GM12878 (cell line): ENCODE measurements around the gene TMEM14A.

Experiments used
- CTCF ChIP-seq, 3 experiments: IDR thresholded peaks in 2 of 3; conservative IDR thresholded peaks in 1 of 3; 2 replicates each; pipeline ENCODE4 v1.5.1; 2011; ENCODE audit warnings: low read depth in 3 of 3, low read length in 3 of 3, mild to moderate bottlenecking in 3 of 3, control low read depth in 2 of 3, moderate library complexity in 2 of 3, inconsistent platforms in 1 of 3, mixed read lengths in 1 of 3; ENCODE audit not compliant: control insufficient read depth in 2 of 3, insufficient read depth in 1 of 3; ENCODE audit errors: extremely low read depth in 1 of 3
- EP300 ChIP-seq, 2 experiments: fragments of 150-350 bp in 1 of 2; IDR thresholded peaks; 2 replicates each; pipeline ENCODE4 v1.6.1; 2011 to 2012; ENCODE audit warnings: low read depth in 2 of 2, low read length in 2 of 2, borderline replicate concordance in 1 of 2, improper control_type of control experiment in 1 of 2, inconsistent platforms in 1 of 2; ENCODE audit not compliant: control insufficient read depth in 1 of 2
- MAX ChIP-seq: IDR thresholded peaks from 2 replicates; pipeline ENCODE4 v1.6.1; 2012; ENCODE audit warnings: low read depth, low read length, improper control_type of control experiment
- RAD21 ChIP-seq: IDR thresholded peaks from 2 replicates; pipeline ENCODE4 v1.6.1; 2011; ENCODE audit warnings: mild to moderate bottlenecking, low read depth, low read length, moderate library complexity; ENCODE audit not compliant: insufficient read depth
- YY1 ChIP-seq: IDR thresholded peaks from 2 replicates; pipeline ENCODE4 v1.6.1; 2011; ENCODE audit warnings: low read depth, mild to moderate bottlenecking, low read length

GRCh38 chr6:52654007-52654406 is 16.9 kb upstream of the TMEM14A start:
- TF ChIP-seq RAD21 (no peak), MAX (no peak), CTCF (IDR thresholded peaks at IDR 0.05 in 2 of 3, conservative IDR thresholded peaks at IDR 0.05 in 1 of 3; ENCODE audit: control insufficient read depth in 2 of 3, extremely low read depth in 1 of 3, insufficient read depth in 1 of 3, low read depth in 3 of 3, low read length in 3 of 3) (no peak), EP300 (IDR thresholded peaks at IDR 0.05; ENCODE audit: borderline replicate concordance in 1 of 2, control insufficient read depth in 1 of 2, low read depth in 2 of 2, low read length in 2 of 2) (no peak), YY1 (no peak)
